Left forelimb (tissue), 1 donor: Measurements from ENCODE around the gene OR10H1.
"Not testable (repeated sequence)": the region's sequence is repeated elsewhere in the genome, so short reads cannot be mapped to it uniquely, and the experiment has no call there.

ENCODE experiments used
- DNase-seq: peaks from one replicate; pipeline ENCODE4 v3.0.0-alpha.2; 2018; ENCODE audit warnings: low spot score

Gene OR10H1

GRCh38 chr19:15815306-15815705 lies at the start of gene OR10H1:
Gene OR10H1, minus strand, starts transcription at chr19:15815664. Its CDS starts 7,627 bp downstream, at chr19:15808037.
- DNase-seq, result no peak

GRCh38 chr19:15864824-15865223 lies 49.4 kb upstream of the OR10H1 start:
- DNase-seq, result no peak

GRCh38 chr19:15863272-15863671 lies 47.8 kb upstream of the OR10H1 start:
- no peak for DNase-seq

GRCh38 chr19:15862444-15862843 lies 47.0 kb upstream of the OR10H1 start:
- no peak for DNase-seq

GRCh38 chr19:15860522-15860921 lies 45.1 kb upstream of the OR10H1 start:
- DNase-seq, result no peak

- no peak for DNase-seq
These were observed 43.7 kb upstream of the OR10H1 start for GRCh38 chr19:15859187-15859586.

- no peak for DNase-seq
These were observed 34.9 kb upstream of the OR10H1 start for GRCh38 chr19:15850385-15850784.

GRCh38 chr19:15846923-15847322 lies 31.5 kb upstream of the OR10H1 start:
- DNase-seq, result no peak

GRCh38 chr19:15843894-15844222 lies 28.4 kb upstream of the OR10H1 start:
- not testable (repeated sequence) for DNase-seq

- no peak for DNase-seq
These were observed 27.9 kb upstream of the OR10H1 start for GRCh38 chr19:15843203-15843893.

GRCh38 chr19:15841875-15842569 lies 26.6 kb upstream of the OR10H1 start:
- DNase-seq, result no peak

GRCh38 chr19:15840833-15841232 lies 25.4 kb upstream of the OR10H1 start:
- DNase-seq, result no peak

GRCh38 chr19:15839888-15840287 lies 24.4 kb upstream of the OR10H1 start:
- not testable (repeated sequence) for DNase-seq

- no peak for DNase-seq
These were observed 22.9 kb upstream of the OR10H1 start for GRCh38 chr19:15838351-15838750.

GRCh38 chr19:15837221-15837731 lies 21.8 kb upstream of the OR10H1 start:
- DNase-seq, result no peak

GRCh38 chr19:15836330-15837220 lies 21.1 kb upstream of the OR10H1 start:
- DNase-seq, result peak; percentile 97

- DNase-seq, result not testable (repeated sequence)
These were observed 20.3 kb upstream of the OR10H1 start for GRCh38 chr19:15835565-15836329.

- DNase-seq, result not testable (repeated sequence)
These were observed 18.8 kb upstream of the OR10H1 start for GRCh38 chr19:15834232-15834631.

- DNase-seq, result no peak
These were observed 16.2 kb upstream of the OR10H1 start for GRCh38 chr19:15831626-15832025.

GRCh38 chr19:15829786-15830185 lies 14.3 kb upstream of the OR10H1 start:
- no peak for DNase-seq

GRCh38 chr19:15829306-15829698 lies 13.8 kb upstream of the OR10H1 start:
- no peak for DNase-seq
